WTC11 (cell line): Measurements from ENCODE around the gene LRP3.

Source experiments
- SMAD4 ChIP-seq: sonication (generic); formaldehyde crosslinking; IDR thresholded peaks from 2 replicates; pipeline ENCODE4 v1.8.0; 2022; ENCODE audit warnings: mild to moderate bottlenecking, missing genetic modification reagents
- SP1 ChIP-seq: sonication (generic); formaldehyde crosslinking; conservative IDR thresholded peaks from 2 replicates; pipeline ENCODE4 v1.8.1; 2022; ENCODE audit warnings: missing genetic modification reagents
- TCF7 ChIP-seq: sonication (generic); formaldehyde crosslinking; IDR thresholded peaks from 2 replicates; pipeline ENCODE4 v1.8.0; 2022; ENCODE audit warnings: mild to moderate bottlenecking, low read depth, missing genetic modification reagents, moderate library complexity
- TEAD1 ChIP-seq: sonication (generic); formaldehyde crosslinking; IDR thresholded peaks from 2 replicates; pipeline ENCODE4 v1.8.0; 2022; ENCODE audit warnings: mild to moderate bottlenecking, missing genetic modification reagents
- TF ChIP-seq, protein P1 (sequence below): fragments of 200-600 bp; IDR thresholded peaks from 2 replicates; pipeline ENCODE4 v1.8.0; 2022; ENCODE audit warnings: antibody characterized with exemption
- TF ChIP-seq, protein P2 (sequence below): sonication (generic); formaldehyde crosslinking; IDR thresholded peaks from 2 replicates; pipeline ENCODE4 v1.8.1; 2022; ENCODE audit warnings: missing genetic modification reagents, borderline replicate concordance
- TF ChIP-seq, protein P3 (sequence below): sonication (generic); formaldehyde crosslinking; IDR thresholded peaks from 2 replicates; pipeline ENCODE4 v1.8.1; 2023; ENCODE audit warnings: mild to moderate bottlenecking, missing genetic modification reagents, moderate library complexity
- TF ChIP-seq, protein P4 (sequence below): sonication (generic); formaldehyde crosslinking; IDR thresholded peaks from 2 replicates; pipeline ENCODE4 v1.8.1; 2022; ENCODE audit warnings: low read depth, missing genetic modification reagents, borderline replicate concordance

DNA sequence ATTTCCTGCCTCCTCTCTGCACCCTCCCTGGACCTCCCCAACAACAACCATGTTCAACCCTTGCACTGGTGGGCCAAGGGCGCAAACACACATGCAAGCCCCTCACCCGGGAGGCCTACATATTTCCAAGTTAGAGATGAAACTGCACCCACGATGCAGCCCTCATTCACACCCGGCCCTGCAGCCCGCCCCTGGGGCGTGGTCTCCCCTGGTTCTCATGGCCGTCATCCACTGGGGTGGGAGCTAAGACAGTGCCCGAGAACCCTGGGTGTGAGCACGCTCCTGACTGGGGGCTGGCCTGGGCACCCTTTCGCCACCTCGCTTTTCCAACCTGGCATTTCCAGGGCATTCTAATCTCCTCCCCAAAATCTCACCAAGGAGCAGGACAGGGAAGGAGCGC is 38.5 kb downstream of the LRP3 start:
- TF ChIP-seq, protein P1, sequence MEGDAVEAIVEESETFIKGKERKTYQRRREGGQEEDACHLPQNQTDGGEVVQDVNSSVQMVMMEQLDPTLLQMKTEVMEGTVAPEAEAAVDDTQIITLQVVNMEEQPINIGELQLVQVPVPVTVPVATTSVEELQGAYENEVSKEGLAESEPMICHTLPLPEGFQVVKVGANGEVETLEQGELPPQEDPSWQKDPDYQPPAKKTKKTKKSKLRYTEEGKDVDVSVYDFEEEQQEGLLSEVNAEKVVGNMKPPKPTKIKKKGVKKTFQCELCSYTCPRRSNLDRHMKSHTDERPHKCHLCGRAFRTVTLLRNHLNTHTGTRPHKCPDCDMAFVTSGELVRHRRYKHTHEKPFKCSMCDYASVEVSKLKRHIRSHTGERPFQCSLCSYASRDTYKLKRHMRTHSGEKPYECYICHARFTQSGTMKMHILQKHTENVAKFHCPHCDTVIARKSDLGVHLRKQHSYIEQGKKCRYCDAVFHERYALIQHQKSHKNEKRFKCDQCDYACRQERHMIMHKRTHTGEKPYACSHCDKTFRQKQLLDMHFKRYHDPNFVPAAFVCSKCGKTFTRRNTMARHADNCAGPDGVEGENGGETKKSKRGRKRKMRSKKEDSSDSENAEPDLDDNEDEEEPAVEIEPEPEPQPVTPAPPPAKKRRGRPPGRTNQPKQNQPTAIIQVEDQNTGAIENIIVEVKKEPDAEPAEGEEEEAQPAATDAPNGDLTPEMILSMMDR: no peak
- TF ChIP-seq, protein P2, sequence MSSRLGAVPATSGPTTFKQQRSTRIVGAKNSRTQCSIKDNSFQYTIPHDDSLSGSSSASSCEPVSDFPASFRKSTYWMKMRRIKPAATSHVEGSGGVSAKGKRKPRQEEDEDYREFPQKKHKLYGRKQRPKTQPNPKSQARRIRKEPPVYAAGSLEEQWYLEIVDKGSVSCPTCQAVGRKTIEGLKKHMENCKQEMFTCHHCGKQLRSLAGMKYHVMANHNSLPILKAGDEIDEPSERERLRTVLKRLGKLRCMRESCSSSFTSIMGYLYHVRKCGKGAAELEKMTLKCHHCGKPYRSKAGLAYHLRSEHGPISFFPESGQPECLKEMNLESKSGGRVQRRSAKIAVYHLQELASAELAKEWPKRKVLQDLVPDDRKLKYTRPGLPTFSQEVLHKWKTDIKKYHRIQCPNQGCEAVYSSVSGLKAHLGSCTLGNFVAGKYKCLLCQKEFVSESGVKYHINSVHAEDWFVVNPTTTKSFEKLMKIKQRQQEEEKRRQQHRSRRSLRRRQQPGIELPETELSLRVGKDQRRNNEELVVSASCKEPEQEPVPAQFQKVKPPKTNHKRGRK (CRISPR knock-in tag): no peak
- TF ChIP-seq TCF7 (CRISPR knock-in tag) (no peak), TEAD1 (CRISPR knock-in tag) (no peak), SP1 (CRISPR knock-in tag) (no peak), SMAD4 (no peak)
- TF ChIP-seq, protein P3, sequence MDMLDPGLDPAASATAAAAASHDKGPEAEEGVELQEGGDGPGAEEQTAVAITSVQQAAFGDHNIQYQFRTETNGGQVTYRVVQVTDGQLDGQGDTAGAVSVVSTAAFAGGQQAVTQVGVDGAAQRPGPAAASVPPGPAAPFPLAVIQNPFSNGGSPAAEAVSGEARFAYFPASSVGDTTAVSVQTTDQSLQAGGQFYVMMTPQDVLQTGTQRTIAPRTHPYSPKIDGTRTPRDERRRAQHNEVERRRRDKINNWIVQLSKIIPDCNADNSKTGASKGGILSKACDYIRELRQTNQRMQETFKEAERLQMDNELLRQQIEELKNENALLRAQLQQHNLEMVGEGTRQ (CRISPR knock-in tag): no peak
- TF ChIP-seq, protein P4, sequence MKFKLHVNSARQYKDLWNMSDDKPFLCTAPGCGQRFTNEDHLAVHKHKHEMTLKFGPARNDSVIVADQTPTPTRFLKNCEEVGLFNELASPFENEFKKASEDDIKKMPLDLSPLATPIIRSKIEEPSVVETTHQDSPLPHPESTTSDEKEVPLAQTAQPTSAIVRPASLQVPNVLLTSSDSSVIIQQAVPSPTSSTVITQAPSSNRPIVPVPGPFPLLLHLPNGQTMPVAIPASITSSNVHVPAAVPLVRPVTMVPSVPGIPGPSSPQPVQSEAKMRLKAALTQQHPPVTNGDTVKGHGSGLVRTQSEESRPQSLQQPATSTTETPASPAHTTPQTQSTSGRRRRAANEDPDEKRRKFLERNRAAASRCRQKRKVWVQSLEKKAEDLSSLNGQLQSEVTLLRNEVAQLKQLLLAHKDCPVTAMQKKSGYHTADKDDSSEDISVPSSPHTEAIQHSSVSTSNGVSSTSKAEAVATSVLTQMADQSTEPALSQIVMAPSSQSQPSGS (CRISPR knock-in tag): no peak
